ENCODE measurements around the gene MRPS18A.

The MRPS18A gene

GRCh38 chr6:43687437-43688347 lies at the start of gene MRPS18A:
MRPS18A (minus strand) TSS chr6:43687791; CDS start chr6:43687779, 12 bp downstream.
- TF ChIP-seq CTCF (IDR thresholded peaks at IDR 0.05; ENCODE audit: low read depth, low read length): no peak
- peak; percentile 29 for DNase-seq (ENCODE audit: extremely low read depth, low read depth)

GRCh38 chr6:43736844-43737243 lies 49.3 kb upstream of the MRPS18A start:
- no peak for TF ChIP-seq CTCF (IDR thresholded peaks at IDR 0.05; ENCODE audit: low read depth, low read length)

GRCh38 chr6:43736211-43736786 lies 48.7 kb upstream of the MRPS18A start:
- no peak for DNase-seq (ENCODE audit: extremely low read depth, low read depth)

More at GRCh38 chr6:43736844-43737243, 49.3 kb upstream of the MRPS18A start:
- DNase-seq (ENCODE audit: extremely low read depth, low read depth): no peak

GRCh38 chr6:43735642-43736199 lies 48.1 kb upstream of the MRPS18A start:
- no peak for TF ChIP-seq CTCF (IDR thresholded peaks at IDR 0.05; ENCODE audit: low read depth, low read length)
- DNase-seq (ENCODE audit: extremely low read depth, low read depth): no peak

More at GRCh38 chr6:43736211-43736786, 48.7 kb upstream of the MRPS18A start:
- TF ChIP-seq CTCF (IDR thresholded peaks at IDR 0.05; ENCODE audit: low read depth, low read length): no peak

GRCh38 chr6:43734294-43734665 lies 46.7 kb upstream of the MRPS18A start:
- DNase-seq (ENCODE audit: extremely low read depth, low read depth): no peak
- no peak for TF ChIP-seq CTCF (IDR thresholded peaks at IDR 0.05; ENCODE audit: low read depth, low read length)

- DNase-seq (ENCODE audit: extremely low read depth, low read depth): no peak
- no peak for TF ChIP-seq CTCF (IDR thresholded peaks at IDR 0.05; ENCODE audit: low read depth, low read length)
Measured at GRCh38 chr6:43733471-43734293, 46.1 kb upstream of the MRPS18A start.
